IMR-90 (cell line): ENCODE data around the gene BHLHA9. TPM values are rescaled to one million over a fixed set of nuclear protein-coding genes. Genes with fewer than 3 reads are reported as not detected.

Experiments
- ATAC-seq: fragments of 200-7000 bp; cut with Tn5 transposase; 2 replicates; pipeline ENCODE4 v1.9.1; 2020; ENCODE audit warnings: low read depth, mild to moderate bottlenecking, moderate library complexity
- BruUV-seq: library from RNA; stranded (reverse); fragments of 400-500 nt; replicated peaks from 2 replicates; lab custom pipeline; 2021; lab: Mats Ljungman, UMichigan
- CTCF ChIA-PET: fragments of 300-600 bp; formaldehyde crosslinking; extraction: SDS; loops from one replicate; lab custom pipeline; 2021; ENCODE audit warnings: antibody characterized with exemption; lab: Yijun Ruan, JAX
- POLR2A ChIA-PET: fragments of 300-600 bp; sonication (Branson Sonifier 250); formaldehyde crosslinking; loops from one replicate; lab custom pipeline; 2022; ENCODE audit warnings: antibody characterized with exemption; ENCODE audit not compliant: unreplicated experiment; lab: Charles Lee
- DNase-seq: peaks from one replicate; pipeline ENCODE4 v3.0.0; 2013
- H2AFZ ChIP-seq: replicated peaks from 2 replicates; pipeline ENCODE3; 2013; ENCODE audit warnings: low read length, mild to moderate bottlenecking; ENCODE audit not compliant: poor library complexity
- H2AK5ac ChIP-seq: 2 replicates; pipeline ENCODE4 v1.6.1; 2013; ENCODE audit warnings: low read depth, low read length, inconsistent platforms
- H2AK9ac ChIP-seq: replicated peaks from 2 replicates; pipeline ENCODE3; 2013; ENCODE audit warnings: mild to moderate bottlenecking, low read depth, low read length, moderate library complexity; ENCODE audit not compliant: poor library complexity
- H2BK120ac ChIP-seq: 2 replicates; pipeline ENCODE4 v1.6.1; 2013; ENCODE audit warnings: low read depth, low read length, inconsistent platforms
- H2BK15ac ChIP-seq: 3 replicates; pipeline ENCODE4 v1.6.1; 2013; ENCODE audit warnings: low read depth, low read length, inconsistent platforms
- H2BK20ac ChIP-seq: 2 replicates; pipeline ENCODE4 v1.6.1; 2013; ENCODE audit warnings: low read depth, mild to moderate bottlenecking, inconsistent platforms, low read length, moderate library complexity
- H2BK5ac ChIP-seq: 2 replicates; pipeline ENCODE4 v1.6.1; 2013; ENCODE audit warnings: mild to moderate bottlenecking, low read depth, low read length, inconsistent platforms; ENCODE audit not compliant: poor library complexity, severe bottlenecking
- H3K14ac ChIP-seq: replicated peaks from 2 replicates; pipeline ENCODE4 v1.6.1; 2013; ENCODE audit warnings: low read depth, low read length, inconsistent platforms
- H3K18ac ChIP-seq: 2 replicates; pipeline ENCODE4 v1.6.1; 2013; ENCODE audit warnings: low read depth, low read length, control low read depth
- H3K23ac ChIP-seq: 2 replicates; pipeline ENCODE4 v1.6.1; 2013; ENCODE audit warnings: low read depth, low read length, inconsistent platforms
- H3K27ac ChIP-seq: 2 replicates; pipeline ENCODE4 v1.5.1; 2013; ENCODE audit warnings: mild to moderate bottlenecking, control low read depth, low read length; ENCODE audit not compliant: insufficient read depth
- H3K27me3 ChIP-seq: 2 replicates; pipeline ENCODE4 v1.6.1; 2013; ENCODE audit warnings: low read length; ENCODE audit not compliant: control insufficient read depth, insufficient read depth
- H3K36me3 ChIP-seq: 2 replicates; pipeline ENCODE4 v1.6.1; 2013; ENCODE audit warnings: low read length, mixed read lengths; ENCODE audit not compliant: control insufficient read depth, insufficient read depth
- H3K4ac ChIP-seq: 2 replicates; pipeline ENCODE4 v1.6.1; 2013; ENCODE audit warnings: low read depth, low read length, inconsistent platforms
- H3K4me1 ChIP-seq: 2 replicates; pipeline ENCODE4 v1.6.1; 2013; ENCODE audit warnings: low read length, mixed read lengths; ENCODE audit not compliant: control insufficient read depth, insufficient read depth
- H3K4me2 ChIP-seq: 2 replicates; pipeline ENCODE4 v1.6.1; 2013; ENCODE audit warnings: low read depth, mild to moderate bottlenecking, control low read depth, low read length, moderate library complexity
- H3K4me3 ChIP-seq: 2 replicates; pipeline ENCODE4 v1.5.1; 2013; ENCODE audit warnings: low read depth, mild to moderate bottlenecking, control low read depth, low read length, moderate library complexity; ENCODE audit not compliant: insufficient read depth
- H3K56ac ChIP-seq: 2 replicates; pipeline ENCODE4 v1.6.1; 2013; ENCODE audit warnings: low read length, inconsistent platforms; ENCODE audit not compliant: insufficient read depth; ENCODE audit errors: extremely low read depth
- H3K79me1 ChIP-seq, 2 experiments: 2 replicates each; pipeline ENCODE4 v1.6.1; 2013; ENCODE audit warnings: low read length in 2 of 2, inconsistent platforms in 1 of 2, low read depth in 1 of 2
- H3K9ac ChIP-seq: 2 replicates; pipeline ENCODE4 v1.6.1; 2013; ENCODE audit warnings: low read depth, low read length, control low read depth
- H3K9me1 ChIP-seq: 2 replicates; pipeline ENCODE4 v1.6.1; 2013; ENCODE audit warnings: low read length, inconsistent platforms; ENCODE audit not compliant: insufficient read depth
- H3K9me3 ChIP-seq: 2 replicates; pipeline ENCODE4 v1.6.1; 2013; ENCODE audit warnings: low read length; ENCODE audit not compliant: control insufficient read depth, insufficient read depth
- H4K20me1 ChIP-seq: 2 replicates; pipeline ENCODE4 v1.6.1; 2013; ENCODE audit warnings: low read length, inconsistent platforms; ENCODE audit not compliant: insufficient read depth
- H4K5ac ChIP-seq: 2 replicates; pipeline ENCODE4 v1.6.1; 2013; ENCODE audit warnings: mild to moderate bottlenecking, low read depth, low read length, control low read depth
- H4K8ac ChIP-seq, 2 experiments: 2 replicates each; pipeline ENCODE4 v1.6.1; 2013; ENCODE audit warnings: low read depth in 2 of 2, low read length in 2 of 2, control low read depth in 1 of 2, inconsistent platforms in 1 of 2
- H4K91ac ChIP-seq: 2 replicates; pipeline ENCODE4 v1.6.1; 2013; ENCODE audit warnings: low read depth, low read length, inconsistent platforms; ENCODE audit not compliant: insufficient read depth
- BHLHE40 ChIP-seq: fragments of 150-350 bp; IDR thresholded peaks from 2 replicates; pipeline ENCODE4 v1.6.1; 2016; ENCODE audit warnings: mild to moderate bottlenecking, low read depth, low read length
- MAZ ChIP-seq: IDR thresholded peaks from 2 replicates; pipeline ENCODE4 v1.6.1; 2012; ENCODE audit warnings: low read depth, mild to moderate bottlenecking, low read length, improper control_type of control experiment, moderate library complexity, borderline replicate concordance
- RAD21 ChIP-seq: IDR thresholded peaks from 2 replicates; pipeline ENCODE4 v1.6.1; 2012; ENCODE audit warnings: low read length, improper control_type of control experiment
- WGBS, 2 experiments: methylation state at CpG; one replicate each; pipeline versions ENCODE4 v1.1.5 to v1.1.7; 2013; ENCODE audit warnings: missing lambda C conversion rate in 2 of 2; ENCODE audit not compliant: insufficient read length in 1 of 2; ENCODE audit errors: extremely low coverage in 2 of 2; 5-methylcytosine and 5-hydroxymethylcytosine counted together
- dilution Hi-C: fragments of 300-500 bp; cut with HindIII; formaldehyde crosslinking; loops from one replicate; pipeline ENCODE4 v1.14.3; 2018; ENCODE audit warnings: low sequenced_read_pairs; ENCODE audit not compliant: unreplicated experiment
- in situ Hi-C: fragments of 300-500 bp; cut with MboI; formaldehyde crosslinking; loops from 3 replicates; pipeline ENCODE4 v1.14.3; 2019; ENCODE audit warnings: low sequenced_read_pairs, inconsistent platforms, mixed read lengths
- intact Hi-C: fragments of 100-400 bp; cut with micrococcal nuclease; formaldehyde crosslinking; loops from 2 replicates; pipeline ENCODE4 v1.10.0; 2022
- polyA plus RNA-seq, 3 experiments: library from polyadenylated mRNA; depleted of rRNA; stranded (reverse); fragments of >200 nt; gene quantifications; 2 replicates each; pipeline ENCODE4 v1.2.3, GENCODE V29; 2012; ENCODE audit warnings: low replicate concordance in 1 of 3
- total RNA-seq: library from RNA; depleted of rRNA; stranded (reverse); fragments of >200 nt; gene quantifications from 2 replicates; pipeline ENCODE4 v1.2.3, GENCODE V29; 2012
- TF ChIP-seq, protein P1 (sequence below): conservative IDR thresholded peaks from 2 replicates; pipeline ENCODE4 v1.5.1; 2012; ENCODE audit warnings: mild to moderate bottlenecking, low read depth, low read length, improper control_type of control experiment
- TF ChIP-seq, protein P2 (sequence below): fragments of 150-350 bp; IDR thresholded peaks from 2 replicates; pipeline ENCODE4 v1.6.1; 2016; ENCODE audit warnings: low read depth, mild to moderate bottlenecking, low read length, moderate library complexity, borderline replicate concordance

The BHLHA9 gene
- total and polyA plus RNA-seq, 2 of the 4 experiments (the other 2 are of a cell fraction): not detected

DNA sequence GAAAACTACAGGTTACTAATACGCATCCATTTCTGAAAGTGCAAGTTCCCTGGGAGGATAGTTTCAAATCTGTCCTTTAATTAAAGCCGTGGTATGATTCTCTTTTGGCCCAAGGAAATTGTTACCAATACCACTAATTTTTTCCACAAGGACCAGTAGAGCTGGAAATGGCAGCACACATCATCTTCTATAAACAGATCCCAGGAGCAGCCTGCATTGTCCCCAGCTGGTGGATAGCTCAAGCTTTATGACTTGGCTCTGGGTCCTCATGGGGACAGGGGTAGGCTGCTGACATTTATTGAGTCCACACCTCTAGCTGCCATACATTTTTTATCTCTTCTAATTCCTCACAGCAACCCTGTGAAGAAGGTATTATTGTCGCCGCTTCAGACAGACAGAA lies 35.8 kb upstream of the BHLHA9 start:
- Histone ChIP-seq H3K18ac (no peak overlapping the region), H4K5ac (no peak overlapping the region), H2BK20ac (no peak overlapping the region), H3K79me1 (no peaks in the 10 kb centered on the region), H2BK15ac (no peak overlapping the region), H3K27me3 (peaks cover 20% of the 10 kb centered on the region), H3K4me3 (no peak overlapping the region), H2AK9ac (no peak overlapping the region), H3K9me3 (peaks cover 2% of the 10 kb centered on the region; the same call in 1 of the 2 replicates), H2BK5ac (no peak overlapping the region), H2BK120ac (no peak overlapping the region), H4K8ac (no peak overlapping the region), H2AFZ (no peak overlapping the region), H3K4me1 (peaks cover 4% of the 10 kb centered on the region), H3K27ac (no peak overlapping the region), H3K36me3 (no peaks in the 10 kb centered on the region), H4K20me1 (no peaks in the 10 kb centered on the region), H3K14ac (no peak overlapping the region), H3K56ac (no peak overlapping the region), H3K9ac (no peak overlapping the region), H3K4me2 (no peak overlapping the region), H3K9me1 (no peaks in the 10 kb centered on the region), H2AK5ac (no peak overlapping the region), H4K91ac (no peak overlapping the region), H3K4ac (no peak overlapping the region), H3K23ac (no peak overlapping the region)
- in situ Hi-C loops (no loop called here), intact Hi-C loops (no loop called here), dilution Hi-C loops (no loop called here)
- DNase-seq (no peak), ATAC-seq (no peak)
- no TSS peak for BruUV-seq
- CTCF ChIA-PET: no interaction called here
- WGBS, 2 experiments: no CpG with 5 or more reads among the region's 4 CpGs
- TF ChIP-seq, protein P1, sequence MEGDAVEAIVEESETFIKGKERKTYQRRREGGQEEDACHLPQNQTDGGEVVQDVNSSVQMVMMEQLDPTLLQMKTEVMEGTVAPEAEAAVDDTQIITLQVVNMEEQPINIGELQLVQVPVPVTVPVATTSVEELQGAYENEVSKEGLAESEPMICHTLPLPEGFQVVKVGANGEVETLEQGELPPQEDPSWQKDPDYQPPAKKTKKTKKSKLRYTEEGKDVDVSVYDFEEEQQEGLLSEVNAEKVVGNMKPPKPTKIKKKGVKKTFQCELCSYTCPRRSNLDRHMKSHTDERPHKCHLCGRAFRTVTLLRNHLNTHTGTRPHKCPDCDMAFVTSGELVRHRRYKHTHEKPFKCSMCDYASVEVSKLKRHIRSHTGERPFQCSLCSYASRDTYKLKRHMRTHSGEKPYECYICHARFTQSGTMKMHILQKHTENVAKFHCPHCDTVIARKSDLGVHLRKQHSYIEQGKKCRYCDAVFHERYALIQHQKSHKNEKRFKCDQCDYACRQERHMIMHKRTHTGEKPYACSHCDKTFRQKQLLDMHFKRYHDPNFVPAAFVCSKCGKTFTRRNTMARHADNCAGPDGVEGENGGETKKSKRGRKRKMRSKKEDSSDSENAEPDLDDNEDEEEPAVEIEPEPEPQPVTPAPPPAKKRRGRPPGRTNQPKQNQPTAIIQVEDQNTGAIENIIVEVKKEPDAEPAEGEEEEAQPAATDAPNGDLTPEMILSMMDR: no peak
- TF ChIP-seq RAD21 (no peak), BHLHE40 (no peak), MAZ (no peak)
- TF ChIP-seq, protein P2, sequence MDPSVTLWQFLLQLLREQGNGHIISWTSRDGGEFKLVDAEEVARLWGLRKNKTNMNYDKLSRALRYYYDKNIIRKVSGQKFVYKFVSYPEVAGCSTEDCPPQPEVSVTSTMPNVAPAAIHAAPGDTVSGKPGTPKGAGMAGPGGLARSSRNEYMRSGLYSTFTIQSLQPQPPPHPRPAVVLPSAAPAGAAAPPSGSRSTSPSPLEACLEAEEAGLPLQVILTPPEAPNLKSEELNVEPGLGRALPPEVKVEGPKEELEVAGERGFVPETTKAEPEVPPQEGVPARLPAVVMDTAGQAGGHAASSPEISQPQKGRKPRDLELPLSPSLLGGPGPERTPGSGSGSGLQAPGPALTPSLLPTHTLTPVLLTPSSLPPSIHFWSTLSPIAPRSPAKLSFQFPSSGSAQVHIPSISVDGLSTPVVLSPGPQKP: no peak
- POLR2A ChIA-PET: no interaction called here
